Stimulated activated CD8-positive, alpha-beta memory T cell treated with anti-CD3 and anti-CD28 coated beads, Interleukin-15, amount 100 ng/mL, for 24 hours (primary cell): ENCODE results near the gene MBD6.
"Not testable (repeated sequence)": the region's sequence is repeated elsewhere in the genome, so short reads cannot be mapped to it uniquely, and the experiment has no call there.

ENCODE experiments used
- DNase-seq: peaks from one replicate; pipeline ENCODE4 v3.0.0-alpha.2; 2020; ENCODE audit warnings: low read depth

Gene MBD6

GRCh38 chr12:57549909-57550640 lies 27.5 kb downstream of the MBD6 start, which contains the start of gene KIF5A:
Gene KIF5A, plus strand, starts transcription at chr12:57550044. Its CDS starts 228 bp downstream, at chr12:57550272.
- peak; percentile 30 for DNase-seq

DNA sequence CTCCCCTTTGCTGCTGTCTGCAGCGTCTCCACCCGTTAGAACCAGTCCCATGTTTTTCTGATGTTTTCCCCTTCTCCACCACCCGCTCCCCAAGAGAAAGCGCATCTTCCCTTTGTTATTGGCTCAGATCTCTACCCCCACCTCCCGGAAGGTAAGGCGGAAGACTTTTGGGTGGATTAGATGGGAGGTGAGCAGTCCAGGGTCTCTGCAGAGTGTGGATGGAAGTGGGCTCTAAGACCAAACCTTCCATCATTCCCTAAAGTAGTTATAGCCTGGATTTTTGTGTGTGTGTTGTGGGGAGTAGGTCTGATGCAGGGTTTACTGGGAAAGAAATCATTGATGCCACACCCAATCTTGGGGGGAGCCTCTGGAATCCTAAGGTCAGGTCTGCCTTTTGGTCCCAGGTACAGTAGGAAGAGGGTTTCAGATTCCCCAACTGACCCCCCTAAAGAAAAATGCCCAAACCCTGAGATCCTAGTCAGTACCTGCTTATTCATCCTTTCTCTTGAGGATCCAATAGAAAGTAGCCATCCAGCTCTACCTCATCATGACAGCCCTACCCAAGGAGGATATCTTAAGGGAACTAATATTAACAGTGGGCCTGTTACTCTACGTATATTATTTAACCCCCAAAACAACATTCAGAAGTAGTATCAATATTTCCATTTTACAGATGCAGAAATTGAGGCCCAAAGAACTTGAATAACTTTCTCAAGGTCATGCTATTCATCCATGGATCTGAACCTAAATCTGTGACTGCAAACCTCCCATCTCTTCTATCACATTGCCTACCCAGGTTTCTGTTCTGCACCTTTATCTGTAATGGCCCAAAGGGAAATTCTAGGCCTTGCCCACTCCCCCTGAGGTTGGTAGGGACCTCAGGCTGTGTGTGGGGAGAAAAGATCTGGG lies 28.3 kb downstream of the MBD6 start:
- DNase-seq: no peak

DNA sequence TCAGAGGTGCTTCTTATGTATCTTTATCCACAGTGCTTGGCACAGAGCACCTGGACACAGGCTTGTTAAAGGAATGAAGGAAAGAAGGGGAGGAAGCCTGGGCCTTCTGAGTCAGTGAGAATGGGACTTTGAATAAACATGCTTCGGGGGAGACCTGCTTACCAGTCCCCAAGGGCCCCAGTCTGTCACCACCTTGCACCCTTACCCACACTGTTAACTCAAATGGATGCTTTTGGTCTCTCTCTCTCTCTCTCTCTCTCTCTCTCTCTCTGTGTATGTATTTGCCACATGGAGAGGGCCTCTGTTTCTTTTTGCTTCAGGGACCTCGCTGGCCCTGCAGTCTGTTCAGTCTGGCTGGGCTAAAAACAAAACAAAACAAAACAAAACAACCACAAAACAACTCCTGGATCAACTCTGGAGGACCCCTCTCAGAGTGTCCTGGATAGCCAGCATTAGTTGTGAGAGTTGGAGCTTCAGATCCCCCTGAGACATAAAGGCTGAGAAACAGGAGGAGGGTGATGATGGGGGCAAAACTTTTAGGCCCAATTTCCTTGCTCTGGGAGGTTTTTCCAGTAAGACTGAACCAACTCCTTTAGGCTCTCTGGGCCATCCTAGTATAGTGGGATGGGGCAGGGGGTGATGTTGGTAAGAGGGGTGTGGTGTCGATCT lies 29.1 kb downstream of the MBD6 start:
- DNase-seq: no peak

DNA sequence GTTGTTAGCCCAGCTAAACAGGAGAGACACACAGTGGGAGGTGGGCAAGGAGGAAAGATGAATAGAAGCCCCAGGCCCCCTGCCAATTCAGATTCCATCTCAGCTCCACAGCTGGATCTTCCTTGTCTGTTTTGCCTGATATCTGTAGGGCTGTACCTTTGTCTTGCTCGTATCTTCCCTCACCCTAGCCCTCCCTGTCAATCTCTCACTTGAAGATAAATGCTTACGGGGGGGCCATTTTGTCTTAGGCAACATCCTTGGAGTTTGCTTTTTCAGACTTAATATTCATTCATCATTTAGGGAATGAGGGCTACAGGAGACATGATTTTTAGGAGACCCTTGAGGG lies 29.7 kb downstream of the MBD6 start:
- DNase-seq: no peak

- DNase-seq: no peak
Measured at GRCh38 chr12:57552835-57553313, 30.2 kb downstream of the MBD6 start.

DNA sequence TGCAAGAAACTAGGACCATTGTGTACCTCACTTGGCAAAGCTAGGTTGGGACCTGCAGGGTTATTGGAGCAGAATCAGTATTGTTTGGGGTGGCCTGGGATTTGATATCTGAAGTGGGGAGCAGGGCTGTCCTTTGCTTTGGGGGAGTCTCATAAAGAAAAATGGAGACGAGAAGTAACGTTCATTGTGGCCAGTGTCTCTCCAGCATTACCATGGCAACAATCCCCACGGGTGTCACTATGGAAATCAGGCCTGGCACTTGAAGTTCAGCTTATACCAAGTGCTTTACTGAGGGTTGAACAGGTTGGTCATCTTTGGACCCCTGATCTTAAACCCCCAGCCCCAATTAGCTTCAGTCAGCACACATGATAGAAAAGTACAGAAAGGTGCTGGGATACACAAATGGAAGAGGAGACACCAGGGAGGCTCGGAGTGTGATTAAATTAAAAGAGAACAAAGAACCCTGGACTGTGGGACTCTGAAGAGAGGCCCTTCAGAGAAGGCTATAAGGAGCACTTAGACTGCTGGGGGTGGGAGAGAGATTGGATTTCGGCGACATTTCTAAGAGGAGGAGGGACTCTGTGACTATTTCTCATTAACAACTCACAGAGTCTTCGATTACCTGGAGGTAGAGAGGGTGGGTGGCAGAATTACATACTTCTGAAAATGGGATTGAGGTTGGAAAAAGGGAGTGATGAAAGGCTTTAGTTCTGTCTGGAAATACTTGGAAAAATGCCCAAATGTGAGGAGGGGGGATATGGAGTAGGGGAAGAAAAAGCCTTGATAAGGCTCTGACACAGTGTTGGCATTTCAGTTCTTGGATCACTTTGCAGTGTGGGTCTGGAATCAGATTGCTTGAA lies 30.9 kb downstream of the MBD6 start:
- DNase-seq: no peak

GRCh38 chr12:57554453-57554852 lies 31.8 kb downstream of the MBD6 start:
- no peak for DNase-seq

- DNase-seq: no peak
Measured at GRCh38 chr12:57554897-57555296, 32.3 kb downstream of the MBD6 start.

DNA sequence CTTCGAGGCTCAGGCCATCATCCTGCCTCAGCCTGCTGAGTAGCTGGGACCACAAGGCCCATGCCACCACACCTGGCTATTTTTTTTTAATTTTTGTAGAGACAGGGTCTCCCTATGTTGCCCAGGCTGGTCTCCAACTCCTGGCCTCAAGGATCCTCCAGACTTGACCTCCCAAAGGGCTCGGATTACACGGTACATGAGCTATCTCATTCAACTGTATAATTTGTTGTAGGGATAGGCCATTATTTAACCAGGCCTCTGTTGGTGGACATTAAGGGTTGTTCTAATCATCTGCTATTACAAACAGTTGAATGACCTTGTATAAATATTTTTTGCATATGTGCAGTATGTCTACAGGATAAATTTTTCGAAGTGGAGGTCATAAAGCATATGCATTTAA lies 36.2 kb downstream of the MBD6 start:
- DNase-seq: no peak

- DNase-seq: no peak
Measured at GRCh38 chr12:57560516-57560915, 37.9 kb downstream of the MBD6 start.

DNA sequence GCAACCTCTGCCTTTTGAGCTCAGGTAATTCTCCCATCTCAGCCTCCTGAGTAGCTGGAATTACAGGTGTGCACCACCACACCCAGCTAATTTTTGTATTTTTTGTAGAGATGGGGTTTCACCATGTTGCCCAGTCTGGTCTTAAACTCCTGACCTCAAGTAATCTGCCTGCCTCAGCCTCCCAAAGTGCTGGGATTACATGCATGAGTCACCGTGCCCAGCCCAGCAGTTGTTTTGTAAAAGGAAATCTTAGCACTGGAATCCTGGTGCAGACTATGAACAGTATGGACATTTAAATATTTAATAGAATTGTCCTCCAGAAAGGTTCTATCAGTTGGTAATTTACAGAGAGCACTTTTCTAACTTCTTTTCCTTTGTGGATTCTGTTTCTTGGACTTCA lies 38.5 kb downstream of the MBD6 start:
- not testable (repeated sequence) for DNase-seq

DNA sequence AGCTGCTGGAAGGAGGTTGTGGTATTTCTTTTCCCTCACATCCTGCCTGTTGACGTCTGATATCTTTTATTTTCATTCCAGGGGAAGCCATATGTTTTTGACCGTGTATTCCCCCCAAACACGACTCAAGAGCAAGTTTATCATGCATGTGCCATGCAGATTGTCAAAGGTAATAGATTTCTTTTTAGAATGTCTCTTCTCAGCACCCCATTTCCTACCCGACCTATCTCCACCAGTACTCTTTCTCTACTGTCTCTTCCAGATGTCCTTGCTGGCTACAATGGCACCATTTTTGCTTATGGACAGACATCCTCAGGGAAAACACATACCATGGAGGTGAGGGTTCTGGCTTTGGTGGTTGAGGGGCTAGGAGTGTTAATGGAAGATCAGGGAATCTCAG lies 40.7 kb downstream of the MBD6 start:
- no peak for DNase-seq

DNA sequence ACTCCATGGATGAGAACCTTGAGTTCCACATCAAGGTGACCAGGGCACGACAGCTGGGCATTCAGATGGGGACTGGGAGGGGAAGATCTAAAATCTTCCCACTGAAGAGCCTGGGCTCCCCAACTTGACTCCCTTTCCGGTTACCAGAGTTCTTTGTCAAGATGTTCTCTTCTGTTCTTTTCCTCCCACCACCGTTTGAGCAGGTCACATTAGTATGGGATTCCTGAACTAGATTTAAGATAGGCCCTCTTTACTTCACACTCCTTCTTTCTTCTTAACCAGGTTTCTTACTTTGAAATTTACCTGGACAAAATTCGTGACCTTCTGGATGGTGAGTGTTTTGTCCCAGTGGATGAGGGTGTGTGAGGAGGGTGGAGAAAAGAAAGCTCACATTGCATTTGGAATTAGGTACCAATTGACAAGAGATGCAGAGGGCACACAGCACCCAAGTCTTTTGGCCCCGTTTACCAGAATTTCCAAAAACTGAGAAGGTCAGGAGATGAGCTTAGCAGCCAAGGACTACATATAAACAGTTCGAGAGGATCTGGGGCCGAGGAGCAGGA lies 41.6 kb downstream of the MBD6 start:
- DNase-seq: no peak

DNA sequence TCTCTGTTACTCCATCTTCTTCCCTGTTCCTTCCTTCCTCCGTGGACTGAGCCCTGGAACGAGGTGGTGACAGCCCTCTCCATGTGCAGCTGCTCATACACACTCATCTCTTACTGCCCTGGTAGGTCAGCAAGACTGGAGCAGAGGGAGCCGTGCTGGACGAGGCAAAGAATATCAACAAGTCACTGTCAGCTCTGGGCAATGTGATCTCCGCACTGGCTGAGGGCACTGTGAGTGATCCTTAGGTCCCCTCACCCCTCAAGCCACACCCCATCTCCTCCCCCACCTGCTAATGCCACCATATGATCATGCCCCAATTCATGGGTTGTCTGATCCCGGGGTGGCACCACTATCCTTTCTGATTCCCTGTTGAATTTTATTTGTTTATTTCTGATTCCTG lies 46.2 kb downstream of the MBD6 start:
- no peak for DNase-seq

- DNase-seq: no peak
Measured at GRCh38 chr12:57569858-57570257, 47.2 kb downstream of the MBD6 start.

- DNase-seq: not testable (repeated sequence)
Measured at GRCh38 chr12:57570438-57570837, 47.8 kb downstream of the MBD6 start.

GRCh38 chr12:57571926-57572762 lies 49.5 kb downstream of the MBD6 start:
- no peak for DNase-seq

- no peak for DNase-seq
Measured at GRCh38 chr12:57574795-57575194, 52.2 kb downstream of the MBD6 start.

DNA sequence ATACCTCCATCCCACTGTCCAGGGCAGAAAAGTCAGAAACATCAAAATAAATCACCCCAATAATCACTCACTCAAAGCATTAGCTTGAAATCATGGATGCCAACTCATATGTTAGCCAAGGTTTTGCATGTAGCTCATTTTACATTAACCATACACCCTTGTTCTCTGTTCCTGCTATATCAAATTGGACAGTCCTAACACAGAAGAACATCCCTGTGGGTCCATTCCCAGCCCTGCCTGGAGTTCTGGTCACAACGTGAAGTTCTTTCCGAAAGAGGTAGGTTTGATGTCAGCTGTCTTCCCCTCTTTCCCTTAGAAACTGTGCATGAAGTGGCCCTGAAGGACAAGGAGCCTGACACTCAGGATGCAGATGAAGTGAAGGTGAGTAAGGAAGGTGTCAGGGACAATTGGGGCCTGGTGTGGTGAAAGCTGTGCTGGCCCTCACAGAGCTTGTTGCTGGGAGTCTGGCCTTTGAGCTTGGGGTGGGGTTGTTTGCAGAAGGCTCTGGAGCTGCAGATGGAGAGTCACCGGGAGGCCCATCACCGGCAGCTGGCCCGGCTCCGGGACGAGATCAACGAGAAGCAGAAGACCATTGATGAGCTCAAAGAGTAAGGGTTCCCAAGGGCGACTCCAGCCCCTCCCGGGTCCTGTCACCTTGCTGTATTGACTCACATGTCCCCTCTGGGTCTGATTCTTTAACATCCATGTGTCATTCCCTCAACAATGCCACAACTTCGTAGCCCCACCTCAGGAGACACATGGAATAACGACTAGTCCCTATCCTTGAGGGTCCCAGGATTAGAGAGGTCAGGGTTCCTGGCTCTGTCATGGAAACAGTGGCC lies 53.4 kb downstream of the MBD6 start:
- no peak for DNase-seq
